NCI-H146 (cell line): Measurements from ENCODE around the gene FAM168A.
A peak's percentile ranks its signal among the peaks of the same experiment; 100 is the strongest.
"Not testable (repeated sequence)": the region's sequence is repeated elsewhere in the genome, so short reads cannot be mapped to it uniquely, and the experiment has no call there.

Experiments
- DNase-seq: peaks from one replicate; lab custom pipeline; 2025; lab: John Stamatoyannopoulos, UW

Gene FAM168A

DNA sequence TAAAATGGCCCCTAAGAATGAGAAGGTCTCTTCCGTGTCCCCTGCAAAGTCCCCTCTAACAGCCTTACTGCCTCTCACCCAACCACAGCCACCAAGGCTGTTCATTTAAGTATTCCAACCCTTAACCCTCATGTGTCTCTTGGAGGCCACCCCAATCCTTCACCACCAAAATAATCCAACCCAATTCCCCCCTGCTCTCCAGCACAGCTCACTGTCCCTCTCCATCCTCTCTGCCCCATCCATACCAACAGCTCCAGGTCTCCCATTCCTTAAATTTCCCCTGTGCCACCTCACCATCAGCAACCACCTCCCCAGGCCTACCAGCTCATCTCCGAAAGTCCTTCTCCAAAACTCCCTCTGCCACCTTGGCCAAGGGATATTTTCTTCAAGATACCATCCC lies 1.4 kb downstream of the FAM168A start:
- no peak for DNase-seq

DNA sequence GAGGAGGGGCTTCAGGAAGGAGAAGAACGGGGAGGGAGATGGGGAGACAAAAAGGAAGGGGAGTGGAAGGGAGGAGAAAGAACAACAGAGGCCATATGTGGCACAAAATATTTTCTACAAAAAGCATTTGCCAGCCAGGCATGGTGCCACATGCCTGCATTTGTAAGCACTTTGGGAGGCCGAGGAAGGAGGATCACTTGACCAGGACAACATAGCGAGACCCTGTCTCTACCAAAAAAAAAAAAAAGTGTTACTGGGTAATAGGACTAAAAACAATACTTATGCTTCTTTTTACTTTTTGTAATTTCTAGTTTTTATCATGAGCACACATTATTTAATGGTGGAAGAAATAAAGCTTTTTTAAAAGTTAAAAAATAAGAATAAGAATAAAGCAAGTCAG lies 5.3 kb downstream of the FAM168A start:
- DNase-seq: no peak

DNA sequence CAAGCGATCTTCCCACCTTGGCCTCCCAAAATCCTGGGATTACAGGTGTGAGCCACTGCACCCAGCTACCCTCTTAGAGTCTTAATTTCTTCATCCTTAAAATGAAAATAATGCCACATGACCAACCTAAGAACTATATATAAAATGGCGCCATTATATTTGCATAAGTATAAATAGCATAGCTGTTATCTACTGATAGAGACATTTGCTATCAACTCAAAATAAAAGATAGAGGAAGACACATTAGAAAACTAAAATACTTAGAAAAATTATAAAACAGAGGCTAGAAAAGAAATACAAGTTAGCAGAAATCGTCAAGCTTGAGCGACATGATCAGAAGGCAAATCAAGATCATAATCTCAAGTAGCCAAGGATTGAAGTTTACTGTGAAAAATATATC lies 6.2 kb downstream of the FAM168A start:
- DNase-seq: no peak

DNA sequence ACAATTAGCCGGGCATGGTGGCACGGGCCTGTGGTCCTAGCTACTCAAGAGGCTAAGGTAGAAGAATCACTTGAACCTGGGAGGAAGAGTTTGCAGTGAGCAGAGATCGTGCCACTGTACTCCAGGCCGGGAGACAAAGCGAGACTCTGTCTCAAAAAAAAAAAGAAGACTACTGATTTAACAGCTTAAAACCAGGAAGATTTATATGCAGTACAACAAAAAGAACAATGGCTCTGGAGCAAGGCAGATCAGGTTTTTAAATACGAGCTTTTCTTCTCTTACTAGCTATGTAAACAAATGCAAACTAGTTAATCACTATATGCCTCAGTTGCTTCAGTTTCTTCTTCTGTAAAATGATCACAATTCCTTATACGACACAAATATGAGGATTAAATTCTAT lies 6.9 kb downstream of the FAM168A start:
- no peak for DNase-seq

DNA sequence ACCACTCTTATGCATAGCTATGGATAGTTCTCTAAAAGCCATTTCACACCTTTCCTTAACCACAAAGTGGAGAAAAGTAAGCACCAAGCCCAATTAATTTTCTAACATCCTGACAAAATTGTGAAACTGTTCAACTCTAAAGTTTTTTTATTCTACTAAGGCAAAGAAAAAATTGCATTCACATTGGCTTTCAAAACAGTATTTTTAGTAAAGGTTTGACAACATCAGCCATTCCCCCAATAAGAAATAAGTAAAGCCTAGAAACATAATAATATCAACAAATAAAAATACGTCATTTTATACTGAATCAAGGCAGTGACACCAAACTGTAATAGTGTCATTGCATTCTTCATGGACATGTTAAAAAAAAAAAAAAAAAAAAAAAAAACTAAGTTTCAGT lies 11.1 kb downstream of the FAM168A start:
- no peak for DNase-seq

DNA sequence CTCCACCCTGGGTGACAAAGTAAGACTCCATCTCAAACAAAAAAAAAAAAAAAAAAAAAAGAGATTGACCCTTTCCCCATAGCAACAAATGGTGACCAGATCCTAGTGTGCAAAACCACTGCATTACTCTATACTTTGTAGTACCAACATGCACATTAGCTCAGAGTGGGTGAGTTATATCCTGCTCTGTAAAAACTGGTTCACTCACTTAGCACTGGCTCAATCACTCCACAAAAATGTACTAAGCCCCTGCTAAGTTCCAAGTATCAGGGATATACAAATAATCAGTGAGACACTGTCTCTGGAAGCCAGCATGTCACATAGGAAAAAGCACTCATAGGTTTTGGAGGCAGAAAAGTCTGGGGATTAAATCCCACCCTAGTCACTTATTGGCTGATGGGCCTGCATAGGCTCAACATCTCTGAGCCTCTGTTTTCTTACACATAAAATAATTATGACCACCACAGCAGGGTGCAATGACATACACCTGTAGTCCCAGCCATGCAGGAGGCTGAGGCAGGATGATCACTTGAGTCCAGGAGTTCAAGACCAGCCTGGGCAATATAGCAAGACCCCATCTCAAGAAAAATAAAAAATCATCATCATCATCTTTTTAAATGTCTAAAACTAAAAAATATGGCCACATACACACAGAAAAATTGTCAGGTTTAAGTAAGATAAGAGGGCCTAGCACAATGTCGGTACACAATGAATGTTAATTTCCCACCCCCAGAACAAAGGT lies 11.9 kb downstream of the FAM168A start:
- DNase-seq: no peak

DNA sequence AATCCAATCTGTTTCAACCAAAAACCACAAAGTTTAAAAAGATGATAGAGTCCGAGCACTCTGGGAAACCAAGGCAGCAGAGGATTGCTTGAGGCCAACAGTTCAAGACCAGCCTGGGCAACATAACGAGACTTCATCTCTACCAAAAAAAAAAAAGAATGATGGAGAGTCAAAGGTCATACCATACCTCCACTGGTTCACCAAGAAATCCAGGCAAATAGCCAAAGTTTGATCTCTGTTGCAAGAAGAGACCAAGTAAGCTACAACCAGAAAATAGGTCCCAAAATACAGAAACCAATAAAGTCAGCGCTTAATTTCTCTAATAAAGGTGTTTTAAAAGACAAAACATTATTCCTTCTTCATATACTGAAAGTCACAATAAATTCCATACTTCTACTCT lies 13.1 kb downstream of the FAM168A start:
- DNase-seq: no peak

DNA sequence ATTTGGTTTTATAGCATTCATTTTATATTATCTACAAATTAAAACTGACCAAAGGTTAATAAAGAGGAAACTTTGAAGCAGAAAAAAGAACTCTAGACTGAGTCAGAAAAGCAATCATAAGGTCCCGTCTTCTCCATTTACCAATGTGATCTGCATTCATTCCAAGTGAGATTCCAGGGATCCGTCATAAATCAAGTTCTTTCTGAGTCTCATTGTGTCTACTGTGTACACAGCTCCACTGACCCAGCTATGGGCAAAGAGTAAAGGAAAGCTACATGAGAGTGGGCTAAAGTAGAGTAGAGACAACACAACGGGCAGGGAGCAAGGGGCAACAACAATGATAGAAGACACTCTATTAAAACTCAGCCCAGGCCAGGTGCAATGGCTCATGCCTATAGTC lies 15.3 kb downstream of the FAM168A start:
- no peak for DNase-seq

DNA sequence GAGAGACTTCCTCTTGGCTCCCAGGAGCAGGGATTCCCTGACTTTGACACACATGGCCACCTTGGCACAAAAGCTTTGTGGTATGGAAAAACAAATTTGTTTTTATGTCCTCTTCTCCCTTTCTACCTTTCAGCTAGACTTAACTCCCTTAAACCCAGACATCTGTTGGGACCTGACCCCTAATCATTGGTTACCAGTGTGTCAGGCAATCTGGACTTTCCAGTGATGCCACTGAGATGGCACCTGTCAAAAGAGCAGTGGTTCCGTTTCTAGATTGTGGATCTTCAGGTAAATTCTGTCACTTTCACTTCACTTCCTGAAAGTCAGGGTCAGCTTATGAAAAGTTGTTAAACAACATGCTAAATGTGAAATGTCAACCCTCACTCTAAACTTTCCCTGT lies 17.2 kb downstream of the FAM168A start:
- not testable (repeated sequence) for DNase-seq

DNA sequence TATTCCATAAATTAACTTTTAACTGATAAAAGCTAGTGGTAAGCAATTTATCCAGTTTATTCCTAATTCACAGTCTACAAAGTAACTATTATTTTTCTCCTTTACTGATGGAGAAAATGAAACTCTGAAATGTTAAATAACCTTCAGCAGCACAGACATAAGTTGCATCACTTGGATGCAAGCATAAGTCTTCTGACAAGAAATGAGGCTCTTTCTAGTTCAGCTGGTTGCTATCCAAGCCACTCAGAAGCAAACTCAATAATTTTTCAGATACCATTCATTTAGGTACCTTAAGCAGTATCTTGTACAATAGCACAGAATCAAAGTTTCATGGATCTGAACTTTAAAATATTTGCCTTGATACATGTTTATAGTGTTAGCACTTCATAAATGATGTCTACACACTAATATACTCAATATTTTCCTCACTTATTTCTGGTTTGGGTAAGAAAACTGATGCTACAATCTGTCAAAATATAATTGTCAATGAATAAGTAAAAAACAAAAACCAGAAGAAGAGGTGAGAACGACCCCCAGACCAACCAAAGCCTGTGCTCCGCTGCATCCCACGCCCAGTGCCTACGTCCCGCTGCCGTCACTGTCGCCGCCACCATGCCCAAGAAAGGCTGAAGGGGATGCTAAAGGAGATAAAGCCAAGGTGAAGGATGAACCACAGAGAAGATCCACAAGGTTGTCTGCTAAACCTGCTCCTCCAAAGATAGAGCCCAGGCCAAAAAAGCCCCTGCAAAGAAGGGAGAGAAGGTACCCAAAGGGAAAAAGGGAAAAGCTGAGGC lies 18.1 kb downstream of the FAM168A start:
- DNase-seq: no peak

DNA sequence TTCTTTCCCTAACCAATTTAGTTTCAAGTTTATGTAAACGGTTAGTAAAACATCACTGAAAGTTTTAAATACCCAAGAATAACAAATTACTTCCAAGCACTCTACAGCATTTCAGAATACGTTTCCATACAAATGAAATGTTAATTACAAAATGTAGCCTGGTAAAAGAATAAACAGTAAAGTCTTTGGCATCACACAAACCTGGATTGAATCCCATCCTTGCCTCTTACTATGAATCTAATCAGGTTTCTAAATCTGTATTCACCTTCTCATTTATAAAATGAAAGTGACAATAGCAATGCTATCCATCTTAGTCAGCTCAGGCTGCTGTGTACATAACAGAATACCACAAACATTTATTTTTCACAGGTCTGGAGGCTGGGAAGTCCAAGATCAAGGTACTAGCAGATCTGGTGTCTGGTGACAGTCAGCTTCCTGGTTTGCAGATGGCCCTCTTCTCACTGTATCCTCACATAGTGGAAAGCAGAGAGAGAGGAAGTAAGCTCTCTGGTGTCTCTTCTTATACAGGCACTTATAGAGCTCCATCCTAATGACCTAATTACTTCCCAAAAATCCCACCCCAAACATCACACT lies 19.2 kb downstream of the FAM168A start:
- peak; percentile 3 for DNase-seq

DNA sequence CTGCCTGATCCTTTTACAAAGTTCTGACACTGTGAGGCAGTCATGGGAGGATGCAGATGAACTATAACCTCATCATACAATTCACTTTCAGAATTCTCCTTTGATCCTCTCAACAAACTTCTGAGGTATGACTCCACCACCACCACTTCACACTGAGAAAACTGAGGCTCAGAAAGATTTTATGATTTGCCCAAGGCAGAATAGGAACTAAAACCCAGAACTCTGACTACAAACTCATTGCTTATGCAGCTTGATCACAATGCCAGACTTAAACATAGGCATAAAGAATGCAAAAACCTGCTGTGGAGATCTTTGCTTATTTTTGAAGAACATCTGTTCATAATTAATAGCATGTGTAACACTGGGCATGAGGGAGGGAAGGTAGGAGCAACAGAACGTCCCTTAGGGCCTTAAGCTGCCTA lies 20.4 kb downstream of the FAM168A start:
- DNase-seq: no peak

DNA sequence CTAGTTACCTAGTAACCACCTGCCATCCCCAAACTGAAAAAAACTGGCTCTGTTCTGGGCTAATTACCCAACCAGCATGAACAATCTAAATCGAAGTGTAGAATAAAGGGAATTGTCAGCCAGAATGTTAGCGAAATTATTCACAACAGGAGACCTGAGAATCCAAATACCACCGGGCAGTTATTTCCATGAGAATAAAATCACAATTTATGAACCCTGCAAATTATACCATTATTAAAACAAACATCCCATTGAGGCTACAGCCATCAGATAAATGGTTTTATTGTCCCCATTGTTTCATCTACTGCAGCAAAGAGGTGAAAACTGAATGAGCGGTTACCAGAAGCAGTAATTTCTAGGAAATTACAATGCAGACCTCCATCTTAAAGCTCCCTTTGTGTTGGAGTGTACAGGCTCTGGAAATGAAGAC lies 21.7 kb downstream of the FAM168A start:
- DNase-seq: peak; percentile 97

DNA sequence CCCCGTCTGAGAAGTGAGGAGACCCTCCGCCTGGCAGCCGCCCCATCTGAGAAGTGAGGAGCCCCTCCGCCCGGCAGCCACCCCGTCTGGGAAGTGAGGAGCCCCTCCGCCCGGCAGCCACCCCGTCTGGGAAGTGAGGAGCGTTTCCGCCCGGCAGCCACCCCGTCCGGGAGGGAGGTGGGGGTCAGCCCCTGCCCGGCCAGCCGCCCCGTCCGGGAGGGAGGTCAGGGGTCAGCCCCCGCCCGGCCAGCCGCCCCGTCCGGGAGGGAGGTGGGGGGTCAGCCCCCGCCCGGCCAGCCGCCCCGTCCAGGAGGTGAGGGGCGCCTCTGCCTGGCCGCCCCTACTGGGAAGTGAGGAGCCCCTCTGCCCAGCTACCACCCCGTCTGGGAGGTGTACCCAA lies 25.9 kb downstream of the FAM168A start:
- DNase-seq: not testable (repeated sequence)

DNA sequence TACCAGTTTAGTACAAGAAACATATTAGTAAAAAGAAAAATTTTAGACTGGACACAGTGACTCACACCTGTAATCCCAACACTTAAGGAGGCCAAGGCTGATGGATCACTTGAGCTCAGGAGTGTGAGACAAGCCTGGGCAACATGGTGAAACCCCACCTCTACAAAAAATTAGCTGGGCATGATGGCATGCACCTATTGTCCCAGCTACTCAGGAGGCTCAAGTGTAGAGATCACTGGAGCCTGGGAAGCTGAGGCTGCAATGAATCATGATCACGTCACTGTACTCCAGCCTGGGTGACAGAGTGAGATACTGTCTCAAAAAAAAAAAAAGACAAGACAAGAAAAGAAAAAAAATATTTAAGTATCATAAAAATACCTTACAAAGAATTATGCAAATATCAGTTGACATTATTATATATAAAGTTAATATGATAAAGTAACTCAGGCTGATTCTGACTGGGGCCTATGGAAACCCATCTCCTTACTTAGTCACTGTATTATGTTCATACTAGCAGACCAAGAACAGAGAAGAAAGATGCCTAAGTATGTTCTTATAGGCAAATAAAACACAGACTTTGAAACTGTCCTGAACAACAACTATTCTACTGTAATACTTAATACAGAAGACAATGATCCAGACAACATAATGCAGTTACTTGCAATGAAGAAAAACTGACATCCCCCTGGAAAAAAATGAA lies 27.3 kb downstream of the FAM168A start:
- DNase-seq: no peak

DNA sequence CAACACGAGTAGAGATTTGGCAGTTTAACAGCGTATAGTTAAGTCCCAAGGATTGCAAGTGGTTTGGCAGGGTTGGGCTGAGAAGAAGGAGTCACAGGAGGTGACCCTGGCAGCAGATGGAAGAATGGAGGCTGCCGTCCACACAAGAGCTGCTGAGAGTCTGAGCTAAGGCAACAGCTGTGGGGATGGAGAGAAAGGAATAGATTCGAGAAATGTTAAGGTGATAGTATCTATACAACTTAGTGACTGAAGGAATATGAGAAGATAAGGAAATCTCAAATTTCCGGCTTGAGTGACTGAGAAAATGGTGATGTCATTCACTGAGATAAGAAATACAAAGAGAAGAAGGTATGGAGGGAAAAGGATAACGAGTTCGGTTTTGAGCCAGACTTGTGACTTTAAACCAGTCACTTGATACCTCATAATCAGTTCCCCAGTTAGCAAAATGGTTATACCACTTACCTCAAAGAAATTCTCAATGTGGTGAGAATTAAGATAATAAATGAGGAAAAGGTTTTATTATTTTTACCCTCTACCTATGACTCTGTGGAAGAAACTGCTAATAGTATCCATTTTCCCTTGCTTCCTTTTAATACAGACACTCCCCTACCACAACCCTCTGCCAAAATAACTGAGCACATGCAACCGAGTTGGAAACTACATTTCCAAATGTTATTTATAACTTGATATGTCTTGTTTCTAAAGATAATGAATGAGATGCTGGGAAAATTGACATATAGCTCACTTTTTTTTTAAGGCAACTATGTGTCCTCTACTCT lies 30.7 kb downstream of the FAM168A start:
- DNase-seq: peak; percentile 7

DNA sequence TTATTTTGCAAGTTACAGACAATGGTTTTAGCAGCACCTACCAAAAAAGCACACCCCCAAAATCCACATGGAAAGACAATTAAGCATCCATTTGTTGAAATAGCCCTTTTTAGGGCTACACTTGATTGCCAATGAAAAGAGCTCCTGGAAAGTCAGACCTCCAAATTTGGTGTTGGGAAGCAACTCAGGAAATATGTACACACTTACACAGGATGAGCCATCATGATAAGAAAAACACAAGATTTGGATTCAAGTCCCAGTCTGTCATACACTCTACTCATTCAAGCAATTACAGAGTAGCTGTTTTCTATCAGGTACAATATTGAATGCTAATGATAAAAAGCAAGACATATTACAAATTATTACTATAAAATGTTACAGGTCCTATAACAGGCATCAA lies 31.5 kb downstream of the FAM168A start:
- DNase-seq: no peak

DNA sequence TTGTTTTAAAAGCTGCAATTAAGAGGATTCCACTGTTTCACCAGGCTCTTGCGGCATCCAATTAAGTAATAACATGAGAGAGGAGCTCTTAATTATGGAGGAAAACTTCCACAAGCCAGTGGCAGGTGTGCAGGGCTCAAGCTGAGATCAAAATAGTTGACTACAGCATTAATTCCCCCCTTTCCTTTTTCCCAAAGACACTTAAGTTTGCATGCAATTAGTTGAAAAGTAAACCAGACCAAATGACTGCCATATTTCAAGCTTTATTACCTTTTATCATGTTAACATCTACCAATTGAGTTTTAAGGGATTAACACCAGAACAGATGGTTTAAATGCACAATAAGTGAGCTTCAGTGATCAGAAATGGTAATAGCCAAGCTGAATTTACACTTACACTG lies 32.1 kb downstream of the FAM168A start:
- DNase-seq: peak; percentile 47

DNA sequence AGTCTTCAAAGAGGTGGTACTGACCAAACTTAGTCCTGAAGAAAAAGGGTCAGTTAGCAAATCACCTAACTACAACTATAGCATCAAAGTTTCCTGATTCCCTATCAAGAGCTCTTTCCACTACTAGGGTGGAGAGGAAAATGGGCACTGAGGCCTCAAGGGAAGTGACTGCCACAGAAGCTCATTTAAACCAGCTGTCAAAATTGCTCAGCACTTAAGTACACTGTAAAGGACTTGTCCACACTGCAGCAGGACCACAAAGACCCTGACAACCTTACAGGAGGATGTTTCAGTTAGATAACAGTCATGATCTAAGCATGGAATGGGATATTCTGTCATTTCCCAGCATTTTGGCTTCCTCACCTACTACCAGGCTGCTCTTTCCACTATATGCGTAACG lies 33.0 kb downstream of the FAM168A start:
- DNase-seq: no peak

DNA sequence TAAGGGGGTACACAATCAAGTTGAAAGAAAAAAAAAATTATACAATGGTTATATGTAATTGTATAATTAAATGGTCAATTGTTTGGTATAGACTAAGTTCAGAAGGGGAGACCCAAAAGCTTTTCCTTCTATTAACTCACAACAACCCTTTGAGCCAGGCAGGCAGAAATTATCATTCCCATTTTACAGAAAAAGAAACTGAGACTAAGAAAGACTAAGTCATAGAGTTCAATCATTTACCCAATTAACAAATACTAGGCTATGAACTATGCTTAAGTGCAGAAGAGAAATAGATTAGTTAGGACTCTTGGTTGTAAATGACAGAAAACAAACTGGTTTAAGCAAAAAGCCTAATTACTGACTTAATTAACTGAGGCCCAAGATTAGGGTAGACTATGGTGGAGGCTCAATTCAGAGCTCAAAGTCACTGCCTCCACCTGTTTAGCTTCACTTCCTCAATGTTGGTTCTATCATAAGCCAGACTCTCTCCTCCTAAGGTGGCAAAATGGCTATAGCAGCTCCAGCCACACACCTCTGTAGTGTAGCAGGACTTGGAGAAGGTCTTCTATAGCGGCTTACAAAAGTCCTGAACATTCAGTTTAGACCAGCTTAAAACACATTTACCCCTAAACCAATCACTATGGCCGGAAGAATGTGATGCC lies 34.2 kb downstream of the FAM168A start:
- DNase-seq: no peak

DNA sequence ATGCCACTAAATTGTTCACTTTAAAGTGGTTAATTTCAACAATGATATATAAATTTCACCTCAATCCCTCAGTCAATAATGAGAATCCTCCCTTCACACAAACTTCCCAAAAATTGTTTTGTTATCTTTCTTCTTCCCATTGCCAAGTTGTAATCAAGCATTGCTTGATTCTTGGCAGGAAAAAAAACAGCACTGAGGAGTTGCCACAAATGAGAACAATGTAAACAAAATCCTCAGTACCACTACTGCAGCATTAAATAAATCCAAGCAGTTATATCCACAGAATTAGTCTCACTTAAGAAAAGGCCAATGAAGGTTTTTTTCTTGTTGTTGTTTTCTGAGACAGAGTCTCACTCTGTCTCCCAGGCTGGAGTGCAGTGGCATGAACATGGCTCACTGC lies 38.2 kb downstream of the FAM168A start:
- DNase-seq: no peak
